Neuronal stem cell (in vitro differentiated cells): ENCODE results near the gene PLEKHG3.

Experiments used
- DNase-seq: peaks from one replicate; pipeline ENCODE4 v3.0.0-alpha.2; 2013; ENCODE audit warnings: low spot score
- H2AFZ ChIP-seq: one replicate; pipeline ENCODE4 v1.6.1; 2013; ENCODE audit warnings: mild to moderate bottlenecking, low read length, inconsistent platforms
- H2AK5ac ChIP-seq: 2 replicates; pipeline ENCODE4 v1.6.1; 2013; ENCODE audit warnings: low read depth, mild to moderate bottlenecking, inconsistent platforms, low read length, moderate library complexity, mixed read lengths
- H2BK120ac ChIP-seq: 2 replicates; pipeline ENCODE4 v1.6.1; 2013; ENCODE audit warnings: low read depth, mild to moderate bottlenecking, inconsistent platforms, low read length, moderate library complexity, mixed read lengths
- H2BK12ac ChIP-seq: one replicate; pipeline ENCODE4 v1.6.1; 2013; ENCODE audit warnings: low read length, inconsistent platforms
- H2BK15ac ChIP-seq: 2 replicates; pipeline ENCODE4 v1.6.1; 2013; ENCODE audit warnings: mild to moderate bottlenecking, low read length, inconsistent platforms, mixed read lengths
- H2BK5ac ChIP-seq: one replicate; pipeline ENCODE4 v1.6.1; 2013; ENCODE audit warnings: inconsistent platforms, mild to moderate bottlenecking, low read length, moderate library complexity
- H3K14ac ChIP-seq: one replicate; pipeline ENCODE4 v1.6.1; 2013; ENCODE audit warnings: low read length, inconsistent platforms
- H3K18ac ChIP-seq: 2 replicates; pipeline ENCODE4 v1.6.1; 2013; ENCODE audit warnings: low read length, inconsistent platforms
- H3K23ac ChIP-seq: 2 replicates; pipeline ENCODE4 v1.6.1; 2013; ENCODE audit warnings: low read depth, mild to moderate bottlenecking, mixed read lengths, low read length, inconsistent platforms; ENCODE audit not compliant: poor library complexity
- H3K27ac ChIP-seq: replicated peaks from 3 replicates; pipeline ENCODE4 v1.5.1; 2013; ENCODE audit warnings: low read length, inconsistent platforms
- H3K27me3 ChIP-seq, 3 experiments: 2 replicates each; pipeline ENCODE4 v1.6.1; 2013; ENCODE audit warnings: low read length in 3 of 3, mild to moderate bottlenecking in 2 of 3, inconsistent platforms in 1 of 3, low read depth in 1 of 3, mixed read lengths in 1 of 3, moderate library complexity in 1 of 3; ENCODE audit not compliant: control insufficient read depth in 3 of 3, insufficient read depth in 3 of 3
- H3K36me3 ChIP-seq, 2 donors: replicated peaks in 1 of 2; 2 replicates each; pipeline ENCODE4 v1.6.1; 2013; ENCODE audit warnings: low read length in 2 of 2; ENCODE audit not compliant: control insufficient read depth in 2 of 2, insufficient read depth in 2 of 2
- H3K4ac ChIP-seq: 2 replicates; pipeline ENCODE4 v1.6.1; 2013; ENCODE audit warnings: inconsistent platforms, mild to moderate bottlenecking, low read length, moderate library complexity
- H3K4me1 ChIP-seq, 2 donors: 1 replicate in 1 of 2; 2 replicates in 1 of 2; pipeline ENCODE4 v1.6.1; 2013; ENCODE audit warnings: low read length in 2 of 2, low read depth in 1 of 2; ENCODE audit not compliant: control insufficient read depth in 2 of 2, insufficient read depth in 1 of 2
- H3K4me2 ChIP-seq: one replicate; pipeline ENCODE4 v1.6.1; 2013; ENCODE audit warnings: mild to moderate bottlenecking, low read length, inconsistent platforms; ENCODE audit not compliant: insufficient read depth, poor library complexity, severe bottlenecking
- H3K4me3 ChIP-seq, 2 donors: 2 replicates each; pipeline ENCODE4 v1.5.1; 2013; ENCODE audit warnings: low read length in 2 of 2, mild to moderate bottlenecking in 2 of 2, inconsistent platforms in 1 of 2, moderate library complexity in 1 of 2
- H3K79me1 ChIP-seq: one replicate; pipeline ENCODE4 v1.6.1; 2013; ENCODE audit warnings: low read depth, mild to moderate bottlenecking, inconsistent platforms, low read length, moderate library complexity
- H3K9ac ChIP-seq: one replicate; pipeline ENCODE4 v1.6.1; 2013; ENCODE audit warnings: mild to moderate bottlenecking, low read depth, low read length, inconsistent platforms; ENCODE audit not compliant: poor library complexity
- H3K9me3 ChIP-seq, 2 donors: replicated peaks in 1 of 2; 2 replicates each; pipeline versions ENCODE3 to v1.6.1; 2013; ENCODE audit warnings: low read length in 2 of 2, mild to moderate bottlenecking in 2 of 2, inconsistent platforms in 1 of 2, low read depth in 1 of 2, mixed read lengths in 1 of 2, moderate library complexity in 1 of 2; ENCODE audit not compliant: control insufficient read depth in 2 of 2, insufficient read depth in 1 of 2
- H4K8ac ChIP-seq: one replicate; pipeline ENCODE4 v1.6.1; 2013; ENCODE audit warnings: low read depth, mild to moderate bottlenecking, inconsistent platforms, low read length, moderate library complexity
- H4K91ac ChIP-seq: one replicate; pipeline ENCODE4 v1.6.1; 2013; ENCODE audit warnings: low read length, low read depth, mild to moderate bottlenecking, inconsistent platforms; ENCODE audit not compliant: poor library complexity
- WGBS, 2 donors: extraction: QIAGEN DNeasy Blood & Tissue Kit; methylation state at CpG; one replicate each; pipeline ENCODE4 v1.1.7; 2013; ENCODE audit warnings: missing lambda C conversion rate in 2 of 2, mixed read lengths in 1 of 2; ENCODE audit not compliant: insufficient read length in 2 of 2, insufficient replicate concordance in 1 of 2; ENCODE audit errors: extremely low coverage in 2 of 2; 5-methylcytosine and 5-hydroxymethylcytosine counted together

PLEKHG3 gene

GRCh38 chr14:64725261-64725815 lies 21.1 kb downstream of the PLEKHG3 start:
- Histone ChIP-seq H3K79me1 (peaks cover 32% of the 10 kb centered on the region), H3K27me3 (no peaks in the 10 kb centered on the region), H3K9me3 (no peaks in the 10 kb centered on the region), H3K27ac (peak overlapping the region; percentile 82), H3K4me1 (peaks cover 5 to 60% of the 10 kb centered on the region in 2 donors), H2AFZ (no peak overlapping the region), H3K23ac (no peak overlapping the region), H2BK15ac (no peak overlapping the region), H2BK120ac (no peak overlapping the region), H3K14ac (no peak overlapping the region), H2BK12ac (peak overlapping the region; percentile 8), H2BK5ac (no peak overlapping the region), H3K4ac (no peak overlapping the region), H4K91ac (no peak overlapping the region), H3K36me3 (peaks cover 27 to 32% of the 10 kb centered on the region in 2 donors), H3K18ac (no peak overlapping the region), H2AK5ac (no peak overlapping the region), H3K4me2 (no peak overlapping the region), H3K4me3 (no peak overlapping the region), H4K8ac (no peak overlapping the region), H3K9ac (no peak overlapping the region)
- no CpG with 5 or more reads among the region's 3 CpGs for WGBS, 2 donors
- no peak for DNase-seq

GRCh38 chr14:64725879-64726584 lies 21.8 kb downstream of the PLEKHG3 start:
- no peak overlapping the region for H2AK5ac ChIP-seq
- no CpG with 5 or more reads among the region's 6 CpGs for WGBS, 2 donors
- DNase-seq: no peak
- peaks cover 34 to 37% of the 10 kb centered on the region in 2 donors for H3K36me3 ChIP-seq
- no peak overlapping the region for H4K8ac ChIP-seq
- no peak overlapping the region for H3K4me3 ChIP-seq
- peaks cover 5 to 56% of the 10 kb centered on the region in 2 donors for H3K4me1 ChIP-seq
- H3K9me3 ChIP-seq: no peaks in the 10 kb centered on the region
- peak overlapping the region; percentile 55 for H3K18ac ChIP-seq
- H3K4ac ChIP-seq: no peak overlapping the region
- H3K27me3 ChIP-seq: no peaks in the 10 kb centered on the region
- no peak overlapping the region for H3K23ac ChIP-seq
- H3K9ac ChIP-seq: no peak overlapping the region
- peaks cover 34% of the 10 kb centered on the region for H3K79me1 ChIP-seq
- H2AFZ ChIP-seq: no peak overlapping the region
- H3K14ac ChIP-seq: no peak overlapping the region
- H2BK12ac ChIP-seq: no peak overlapping the region
- no peak overlapping the region for H2BK15ac ChIP-seq
- no peak overlapping the region for H2BK120ac ChIP-seq
- H4K91ac ChIP-seq: no peak overlapping the region
- no peak overlapping the region for H2BK5ac ChIP-seq
- no peak overlapping the region for H3K4me2 ChIP-seq
- peak overlapping the region; percentile 82 for H3K27ac ChIP-seq

DNA sequence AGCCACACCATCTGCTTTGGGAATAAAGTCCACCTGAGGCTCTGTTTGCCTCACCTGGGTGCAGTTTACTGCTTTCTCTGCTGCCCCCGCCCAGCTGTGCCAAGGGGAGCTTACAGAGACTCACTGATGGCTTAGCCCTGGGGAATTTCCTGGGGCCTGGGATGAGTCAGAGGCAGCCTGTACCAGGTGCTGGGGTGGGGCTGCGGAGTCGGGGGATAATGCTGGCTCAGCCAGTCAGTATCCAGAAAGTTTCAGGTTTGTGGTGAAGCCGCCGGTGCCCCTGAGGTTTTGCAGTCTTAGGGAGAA lies 22.3 kb downstream of the PLEKHG3 start:
- WGBS, 2 donors: no CpG with 5 or more reads among the region's 5 CpGs
- Histone ChIP-seq H2AK5ac (no peak overlapping the region), H4K91ac (no peak overlapping the region), H3K23ac (no peak overlapping the region), H3K27ac (no peak overlapping the region), H3K4me1 (peaks cover 5 to 51% of the 10 kb centered on the region in 2 donors), H3K9me3 (no peaks in the 10 kb centered on the region), H3K18ac (peak overlapping the region; percentile 55), H4K8ac (no peak overlapping the region), H3K36me3 (peaks cover 39 to 42% of the 10 kb centered on the region in 2 donors), H2BK15ac (no peak overlapping the region), H3K79me1 (peaks cover 31% of the 10 kb centered on the region), H2BK5ac (no peak overlapping the region), H2BK12ac (no peak overlapping the region), H3K27me3 (no peaks in the 10 kb centered on the region), H3K4me2 (no peak overlapping the region), H2AFZ (no peak overlapping the region), H3K9ac (no peak overlapping the region), H3K4ac (no peak overlapping the region), H2BK120ac (no peak overlapping the region), H3K14ac (no peak overlapping the region), H3K4me3 (no peak overlapping the region)
- no peak for DNase-seq

DNA sequence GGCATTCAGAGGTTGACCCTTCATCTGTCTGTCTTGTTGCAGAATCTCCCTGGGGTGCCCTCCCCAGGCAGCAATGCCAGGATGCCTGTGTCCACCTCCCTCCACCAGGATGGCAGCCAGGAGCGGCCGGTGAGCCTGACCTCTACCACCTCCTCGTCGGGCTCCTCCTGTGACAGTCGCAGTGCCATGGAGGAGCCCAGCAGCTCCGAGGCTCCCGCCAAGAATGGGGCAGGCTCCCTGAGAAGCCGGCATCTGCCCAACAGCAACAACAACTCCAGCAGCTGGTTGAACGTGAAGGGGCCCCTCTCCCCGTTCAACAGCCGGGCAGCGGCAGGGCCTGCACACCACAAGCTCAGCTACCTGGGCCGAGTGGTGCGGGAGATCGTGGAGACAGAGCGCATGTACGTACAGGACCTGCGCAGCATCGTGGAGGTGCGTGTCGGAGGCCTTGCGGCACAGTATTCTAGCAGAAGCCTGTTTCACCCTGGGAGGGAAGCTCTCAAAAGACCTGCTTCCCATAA lies 23.4 kb downstream of the PLEKHG3 start:
- Histone ChIP-seq H4K91ac (no peak overlapping the region), H2BK5ac (no peak overlapping the region), H3K23ac (no peak overlapping the region), H3K27me3 (no peaks in the 10 kb centered on the region), H2BK12ac (no peak overlapping the region), H4K8ac (no peak overlapping the region), H3K4me3 (no peak overlapping the region), H3K4ac (no peak overlapping the region), H3K18ac (peak overlapping the region; percentile 16), H3K4me1 (peaks cover 5 to 42% of the 10 kb centered on the region in 2 donors), H3K36me3 (peaks cover 50 to 51% of the 10 kb centered on the region in 2 donors), H3K14ac (peak overlapping the region; percentile 64), H2BK15ac (no peak overlapping the region), H3K79me1 (peaks cover 37% of the 10 kb centered on the region), H3K27ac (no peak overlapping the region), H2BK120ac (no peak overlapping the region), H2AK5ac (no peak overlapping the region), H3K9me3 (no peaks in the 10 kb centered on the region), H3K9ac (no peak overlapping the region), H2AFZ (no peak overlapping the region), H3K4me2 (no peak overlapping the region)
- WGBS, 2 donors: no CpG with 5 or more reads among the region's 22 CpGs
- DNase-seq: no peak
